Body of pancreas (tissue), 4 donors: ENCODE results near the gene UBE2A. TPM values are rescaled to one million over a fixed set of nuclear protein-coding genes. Genes with fewer than 3 reads are reported as not detected.

ENCODE experiments used
- ATAC-seq: fragments of 150-250 bp; one replicate; pipeline ENCODE4 v1.9.1; 2016
- DNase-seq, 4 donors: peaks; one replicate each; pipeline ENCODE4 v3.0.0-alpha.2; 2019
- H3K27ac ChIP-seq, 4 donors: fragments of 200-600 bp; sonication (generic); 1 replicate in 3 of 4; 2 replicates in 1 of 4; pipeline versions ENCODE4 v1.5.1 to v1.6.1; 2016 to 2019; ENCODE audit warnings: mild to moderate bottlenecking in 1 of 4, mixed read lengths in 1 of 4, moderate library complexity in 1 of 4
- H3K27me3 ChIP-seq, 2 donors: fragments of 200-600 bp; sonication (generic); one replicate each; pipeline ENCODE4 v1.6.0; 2016; ENCODE audit warnings: mild to moderate bottlenecking in 1 of 2
- H3K36me3 ChIP-seq, 2 donors: fragments of 200-600 bp; sonication (generic); replicated peaks in 1 of 2; 2 replicates each; pipeline ENCODE4 v1.5.1; 2016; ENCODE audit warnings: low read depth in 2 of 2; ENCODE audit not compliant: insufficient read depth in 1 of 2
- H3K4me1 ChIP-seq: fragments of 200-600 bp; sonication (generic); one replicate; pipeline ENCODE4 v1.6.0; 2016
- H3K4me3 ChIP-seq, 2 donors: fragments of 200-600 bp; sonication (generic); 1 replicate in 1 of 2; 2 replicates in 1 of 2; pipeline ENCODE4 v1.5.1; 2016 to 2019
- H3K9me3 ChIP-seq, 3 donors: fragments of 200-600 bp; sonication (generic); 1 replicate in 2 of 3; 2 replicates in 1 of 3; pipeline ENCODE4 v1.5.1; 2016
- POLR2A ChIP-seq, 3 donors: fragments of 450-650 bp; IDR thresholded peaks; one replicate each; pipeline ENCODE4 v1.6.1; 2016; ENCODE audit warnings: antibody characterized with exemption in 3 of 3, mild to moderate bottlenecking in 2 of 3
- WGBS, 2 donors: methylation state at CpG; one replicate each; pipeline ENCODE4 v1.1.5; 2017; 5-methylcytosine and 5-hydroxymethylcytosine counted together
- intact Hi-C: fragments of 100-400 bp; cut with DNase I; formaldehyde crosslinking; loops from one replicate; pipeline ENCODE4 v1.15.1; 2023
- total RNA-seq, 2 donors: library from RNA; depleted of rRNA; stranded (reverse); fragments of >200 nt; gene quantifications; one replicate each; pipeline ENCODE4 v1.1.0, GENCODE V29; 2016
- TF ChIP-seq, protein P1 (sequence below), 7 experiments: fragments of 450-650 bp in 4 of 7; fragments of 200-600 bp in 3 of 7; sonication (generic) in 3 of 7; IDR thresholded peaks; one replicate each; pipeline ENCODE4 v1.5.1; 2016 to 2019; ENCODE audit warnings: antibody characterized with exemption in 7 of 7

The UBE2A gene
- total RNA-seq, 2 donors from 2014 or later = 23.1 to 35.9 TPM

DNA sequence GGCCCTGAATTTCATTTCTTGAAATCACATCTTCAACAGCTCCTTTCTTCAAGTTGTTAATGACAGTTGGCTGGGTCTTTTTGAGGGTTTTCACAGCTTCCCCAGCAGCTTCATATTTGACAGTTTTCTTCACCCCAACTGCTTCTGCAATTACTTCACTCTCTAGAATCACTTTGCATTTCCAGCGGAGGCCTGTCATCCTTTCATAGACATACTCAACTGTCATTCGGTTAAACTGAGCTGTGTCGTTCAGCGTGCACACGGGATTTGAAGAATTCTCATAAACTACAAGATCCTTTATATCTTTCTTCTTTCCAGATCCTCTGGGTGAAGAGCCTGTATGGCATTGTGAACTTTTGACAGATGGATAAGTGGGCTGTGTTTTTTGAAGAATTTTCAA, 15.4 kb downstream of the UBE2A start:
- no peak for DNase-seq
- Histone ChIP-seq H3K4me3 (no peak overlapping the region), H3K9me3 (no peaks in the 10 kb centered on the region), H3K36me3 (no peaks in the 10 kb centered on the region), H3K4me1 (no peaks in the 10 kb centered on the region), H3K27me3 (no peaks in the 10 kb centered on the region), H3K27ac (no peak overlapping the region)
- no peak for ATAC-seq
- intact Hi-C loops = no loop called here
- TF ChIP-seq, protein P1, sequence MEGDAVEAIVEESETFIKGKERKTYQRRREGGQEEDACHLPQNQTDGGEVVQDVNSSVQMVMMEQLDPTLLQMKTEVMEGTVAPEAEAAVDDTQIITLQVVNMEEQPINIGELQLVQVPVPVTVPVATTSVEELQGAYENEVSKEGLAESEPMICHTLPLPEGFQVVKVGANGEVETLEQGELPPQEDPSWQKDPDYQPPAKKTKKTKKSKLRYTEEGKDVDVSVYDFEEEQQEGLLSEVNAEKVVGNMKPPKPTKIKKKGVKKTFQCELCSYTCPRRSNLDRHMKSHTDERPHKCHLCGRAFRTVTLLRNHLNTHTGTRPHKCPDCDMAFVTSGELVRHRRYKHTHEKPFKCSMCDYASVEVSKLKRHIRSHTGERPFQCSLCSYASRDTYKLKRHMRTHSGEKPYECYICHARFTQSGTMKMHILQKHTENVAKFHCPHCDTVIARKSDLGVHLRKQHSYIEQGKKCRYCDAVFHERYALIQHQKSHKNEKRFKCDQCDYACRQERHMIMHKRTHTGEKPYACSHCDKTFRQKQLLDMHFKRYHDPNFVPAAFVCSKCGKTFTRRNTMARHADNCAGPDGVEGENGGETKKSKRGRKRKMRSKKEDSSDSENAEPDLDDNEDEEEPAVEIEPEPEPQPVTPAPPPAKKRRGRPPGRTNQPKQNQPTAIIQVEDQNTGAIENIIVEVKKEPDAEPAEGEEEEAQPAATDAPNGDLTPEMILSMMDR (IDR thresholded peaks at IDR 0.05) = no peak
- no peak for TF ChIP-seq POLR2A (IDR thresholded peaks at IDR 0.05)
- 93 to 100% methylated on average over 5 of the region's 5 CpGs for WGBS, 2 donors

DNA sequence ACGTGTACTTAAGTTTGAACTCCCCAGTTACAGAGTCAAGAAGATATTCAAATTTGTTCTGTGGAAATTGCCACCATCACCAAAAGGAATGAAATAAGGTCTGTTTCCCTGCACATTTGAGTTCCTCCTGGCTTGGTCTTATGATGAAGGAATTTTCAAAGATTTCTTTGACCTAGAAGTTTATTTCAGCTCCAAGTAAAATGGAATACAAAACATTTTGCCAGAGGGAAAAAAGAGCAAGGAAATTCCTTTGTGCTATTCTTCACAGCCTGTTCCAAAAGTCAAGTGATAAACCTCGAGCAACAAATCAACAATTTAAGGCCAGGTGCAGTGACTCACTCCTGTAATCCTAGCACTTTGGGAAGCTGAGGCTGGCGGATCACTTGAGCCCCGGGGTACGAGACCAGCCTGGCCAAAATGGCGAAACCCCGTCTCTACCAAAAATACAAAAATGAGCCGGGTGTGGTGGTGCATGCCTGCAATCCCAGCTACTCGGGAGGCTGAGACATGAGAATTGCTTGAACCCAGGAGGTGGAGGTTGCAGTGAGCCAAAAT, 28.4 kb downstream of the UBE2A start:
- H3K27ac ChIP-seq = no peak overlapping the region
- TF ChIP-seq, protein P1 (IDR thresholded peaks at IDR 0.05) = no peak
- TF ChIP-seq POLR2A (IDR thresholded peaks at IDR 0.05) = no peak
- H3K36me3 ChIP-seq = no peaks in the 10 kb centered on the region
- H3K4me3 ChIP-seq = no peak overlapping the region
- no peaks in the 10 kb centered on the region for H3K27me3 ChIP-seq
- no peaks in the 10 kb centered on the region for H3K4me1 ChIP-seq
- ATAC-seq (no peak), DNase-seq (no peak)
- H3K9me3 ChIP-seq = no peaks in the 10 kb centered on the region
- intact Hi-C loops = no loop called here
- WGBS, 2 donors = 73 to 82% methylated on average over 5 to 9 of the region's 9 CpGs

DNA sequence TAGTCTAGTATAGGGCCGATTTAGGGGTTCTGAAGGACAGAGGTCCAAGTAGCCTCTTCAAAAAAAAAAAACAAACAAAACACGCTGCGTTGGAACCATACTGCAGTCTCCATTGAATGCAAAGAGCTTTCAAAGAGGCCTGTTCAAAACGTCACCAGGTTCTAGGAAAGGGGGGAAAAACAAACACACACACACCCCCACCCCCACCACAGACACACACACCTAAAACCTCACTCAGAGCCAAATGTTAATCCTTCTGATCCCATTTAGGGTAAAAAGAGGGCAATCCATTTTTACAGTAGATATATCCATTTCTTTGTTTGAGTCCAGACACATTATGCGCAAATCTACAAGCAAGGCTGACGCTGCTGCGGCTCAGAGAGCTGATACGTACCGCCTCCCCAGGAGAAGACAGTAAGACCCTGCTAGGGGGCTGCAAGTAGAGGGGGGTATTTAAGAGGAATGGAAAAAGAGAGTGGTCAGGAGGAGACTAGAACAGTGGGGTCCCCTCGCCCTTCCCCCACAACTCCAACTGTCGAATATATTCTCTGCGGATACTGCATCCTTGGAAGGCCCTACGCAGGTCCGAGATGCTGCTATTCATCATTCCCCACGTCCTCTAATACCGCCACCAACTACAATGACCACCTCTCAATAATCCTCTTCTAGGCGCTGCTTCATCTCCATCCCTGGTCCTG, 30.6 kb downstream of the UBE2A start:
- H3K9me3 ChIP-seq = no peaks in the 10 kb centered on the region
- 24 to 47% methylated on average over 7 to 17 of the region's 17 CpGs for WGBS, 2 donors
- no peak for DNase-seq
- no peak overlapping the region for H3K27ac ChIP-seq
- no peak overlapping the region for H3K4me3 ChIP-seq
- TF ChIP-seq, protein P1 (IDR thresholded peaks at IDR 0.05) = no peak
- TF ChIP-seq POLR2A (IDR thresholded peaks at IDR 0.05) = no peak
- H3K27me3 ChIP-seq = no peaks in the 10 kb centered on the region
- no peaks in the 10 kb centered on the region for H3K4me1 ChIP-seq
- no peaks in the 10 kb centered on the region for H3K36me3 ChIP-seq
- no peak for ATAC-seq
- intact Hi-C loops = no loop called here

DNA sequence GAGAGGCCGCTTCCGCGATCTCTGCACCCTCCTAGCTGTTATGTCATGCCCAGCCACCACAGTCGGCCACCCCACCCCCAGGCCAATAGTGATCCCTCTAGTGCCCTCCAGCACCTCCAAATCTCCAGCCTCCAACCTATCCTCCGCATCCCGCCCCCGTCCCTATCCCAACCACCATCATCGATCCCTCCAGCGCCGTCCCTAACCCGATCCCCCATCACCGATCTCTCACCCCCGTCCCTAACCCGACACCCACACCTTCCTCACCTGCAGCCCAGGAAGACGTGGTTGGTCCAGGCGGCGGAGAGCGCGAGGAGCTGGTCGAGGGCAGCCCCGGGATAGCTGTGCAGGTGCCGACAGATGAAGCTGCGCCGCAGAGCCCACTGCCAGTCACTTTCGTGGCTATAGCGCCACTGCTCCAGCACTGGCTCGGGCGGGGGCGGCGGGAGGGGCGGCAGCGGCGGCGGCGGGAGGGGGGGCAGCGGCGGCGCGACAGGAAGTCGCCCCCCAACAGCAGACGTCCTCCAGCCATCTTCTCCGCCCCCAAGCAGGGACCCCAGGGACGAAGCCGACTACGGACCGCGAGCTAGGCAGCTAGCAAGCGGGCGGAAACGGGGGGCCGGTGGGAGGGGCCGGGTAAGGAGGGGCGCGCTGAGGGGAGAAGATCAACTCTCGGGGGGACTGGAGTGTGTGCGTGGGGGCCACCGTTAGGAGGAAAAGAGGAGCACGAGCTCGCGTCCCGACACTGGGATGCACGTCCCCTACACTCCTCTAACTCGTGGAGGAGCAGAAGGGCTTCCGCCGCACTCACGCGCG, 31.3 kb downstream of the UBE2A start:
- ATAC-seq = peak; percentile 36
- Histone ChIP-seq H3K27me3 (no peaks in the 10 kb centered on the region), H3K36me3 (no peaks in the 10 kb centered on the region), H3K27ac (peak overlapping the region; percentile 11 to 93 (median 82)), H3K4me1 (no peaks in the 10 kb centered on the region), H3K9me3 (no peaks in the 10 kb centered on the region), H3K4me3 (peak overlapping the region; percentile 41 to 51)
- WGBS, 2 donors = 1% methylated on average over 10 to 43 of the region's 68 CpGs
- DNase-seq = peak; percentile 28 to 47 (median 32)
- TF ChIP-seq, protein P1 (IDR thresholded peaks at IDR 0.05) = no peak
- TF ChIP-seq POLR2A (IDR thresholded peaks at IDR 0.05) = no peak
- intact Hi-C loops = no loop called here
